ENCODE results near the gene TMEM129.
"Not testable (repeated sequence)": the region's sequence is repeated elsewhere in the genome, so short reads cannot be mapped to it uniquely, and the experiment has no call there.

The TMEM129 gene

GRCh38 chr4:1718095-1718850, 2.9 kb downstream of the TMEM129 start:
- no peak for DNase-seq

- peak; percentile 62 for DNase-seq
Measured at GRCh38 chr4:1717129-1718094, 3.7 kb downstream of the TMEM129 start.

GRCh38 chr4:1716065-1716945, 4.8 kb downstream of the TMEM129 start:
- peak; percentile 16 for DNase-seq

- no peak for DNase-seq
Measured at GRCh38 chr4:1715002-1715758, 5.9 kb downstream of the TMEM129 start.

- peak; percentile 12 for DNase-seq
Measured at GRCh38 chr4:1714303-1715001, 6.7 kb downstream of the TMEM129 start.

- DNase-seq = peak; percentile 33
Measured at GRCh38 chr4:1713003-1713851, 7.9 kb downstream of the TMEM129 start.

GRCh38 chr4:1712216-1713002, 8.7 kb downstream of the TMEM129 start, which contains the start of gene SLBP:
TSS of gene SLBP (minus strand) at chr4:1712319. CDS start at chr4:1712188, 131 bp downstream.
- DNase-seq = peak; percentile 94

GRCh38 chr4:1711571-1712215, 9.4 kb downstream of the TMEM129 start:
- no peak for DNase-seq

- no peak for DNase-seq
Measured at GRCh38 chr4:1711055-1711570, 10.0 kb downstream of the TMEM129 start.

GRCh38 chr4:1708581-1708980, 12.5 kb downstream of the TMEM129 start:
- DNase-seq = no peak

GRCh38 chr4:1706358-1706757, 14.8 kb downstream of the TMEM129 start:
- DNase-seq = no peak

GRCh38 chr4:1705732-1706131, 15.4 kb downstream of the TMEM129 start:
- no peak for DNase-seq

GRCh38 chr4:1703867-1704266, 17.3 kb downstream of the TMEM129 start:
- DNase-seq = no peak

- DNase-seq = not testable (repeated sequence)
Measured at GRCh38 chr4:1701671-1702070, 19.5 kb downstream of the TMEM129 start.

- no peak for DNase-seq
Measured at GRCh38 chr4:1695913-1696312, 25.2 kb downstream of the TMEM129 start.

- peak; percentile 70 for DNase-seq
Measured at GRCh38 chr4:1693131-1693896, 27.8 kb downstream of the TMEM129 start.

- DNase-seq = no peak
Measured at GRCh38 chr4:1691737-1692373, 29.3 kb downstream of the TMEM129 start.

Measured in NCI-H345 (cell line).